ENCODE results near the gene MRPL4.
"Not testable (repeated sequence)": the region's sequence is repeated elsewhere in the genome, so short reads cannot be mapped to it uniquely, and the experiment has no call there.

The MRPL4 gene

DNA sequence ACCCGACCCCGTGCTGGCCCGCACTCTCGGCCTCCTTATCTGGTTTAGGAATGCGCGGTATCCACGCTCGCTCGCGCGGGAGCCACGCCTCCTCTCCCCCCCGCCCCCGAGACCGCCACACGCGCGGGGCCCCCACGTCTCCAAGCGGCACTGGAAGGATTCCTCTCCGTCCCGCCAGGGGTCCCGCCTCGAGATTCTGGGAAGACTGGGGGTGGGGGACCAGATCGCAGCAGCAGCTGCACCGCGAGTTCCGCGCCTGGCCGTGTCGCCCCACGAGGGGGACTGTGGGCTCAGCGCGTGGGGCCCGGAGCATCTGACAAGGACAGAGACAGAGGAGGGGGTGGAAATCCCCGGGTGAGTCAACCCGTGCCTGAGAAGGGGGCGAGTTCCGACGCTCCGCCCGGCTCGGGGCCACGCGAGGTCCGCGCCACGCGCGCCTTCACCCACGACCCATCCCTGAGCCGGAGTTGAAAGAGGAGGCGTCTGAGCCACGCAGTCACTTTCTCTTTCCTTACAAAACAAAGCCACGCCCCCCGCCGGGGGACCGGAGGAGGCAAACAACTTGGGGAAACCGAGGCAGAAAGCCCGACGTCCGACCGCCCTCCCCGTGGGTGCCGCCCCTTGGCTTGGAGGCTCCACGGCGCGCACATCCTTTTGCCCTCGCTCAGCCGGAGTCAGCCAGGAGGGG lies 21.7 kb upstream of the MRPL4 start:
- no peak for DNase-seq (ENCODE audit: low spot score)

DNA sequence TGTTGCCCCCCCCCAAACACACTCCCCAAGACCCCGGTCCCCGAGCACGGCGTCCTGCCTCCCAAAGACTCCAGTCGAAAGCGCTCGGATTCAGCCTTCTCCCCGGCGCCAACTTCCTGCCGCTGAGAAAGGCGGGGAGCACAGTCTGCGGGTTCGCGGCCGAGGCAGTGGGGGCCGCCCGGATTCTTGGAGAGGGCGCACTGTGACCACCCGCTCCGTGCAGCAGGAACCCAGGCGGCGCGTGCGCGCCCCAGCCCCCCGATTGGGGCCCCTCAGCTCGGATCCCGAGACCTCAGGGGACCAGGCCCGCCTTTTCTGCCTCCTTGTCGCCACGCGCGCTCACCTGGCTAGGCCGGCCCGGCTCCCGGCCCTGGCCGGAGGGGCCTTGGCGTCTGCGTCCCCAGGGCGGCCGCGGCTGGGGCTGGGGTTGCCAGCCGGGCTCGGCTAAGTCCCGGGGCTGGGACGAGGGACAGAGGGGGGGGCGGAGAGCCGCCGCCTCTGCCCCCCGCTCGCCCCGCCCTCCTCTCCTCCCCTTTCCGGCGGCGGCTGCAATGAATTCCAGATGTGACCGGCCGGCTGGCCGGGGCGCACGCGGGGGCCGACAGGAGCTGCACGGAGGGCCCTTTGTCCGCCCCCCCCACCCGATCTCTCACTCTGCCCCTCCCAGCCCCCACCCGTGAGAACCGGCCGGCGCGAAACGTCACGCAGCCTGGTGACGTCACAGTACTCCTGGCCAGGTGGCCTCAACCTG lies 21.0 kb upstream of the MRPL4 start, which contains the start of gene S1PR2:
S1PR2 (minus strand) TSS at position 471 of the 751 bp plus-strand sequence. CDS start 6,426 bp downstream, outside the sequence.
- DNase-seq (ENCODE audit: low spot score): no peak

DNA sequence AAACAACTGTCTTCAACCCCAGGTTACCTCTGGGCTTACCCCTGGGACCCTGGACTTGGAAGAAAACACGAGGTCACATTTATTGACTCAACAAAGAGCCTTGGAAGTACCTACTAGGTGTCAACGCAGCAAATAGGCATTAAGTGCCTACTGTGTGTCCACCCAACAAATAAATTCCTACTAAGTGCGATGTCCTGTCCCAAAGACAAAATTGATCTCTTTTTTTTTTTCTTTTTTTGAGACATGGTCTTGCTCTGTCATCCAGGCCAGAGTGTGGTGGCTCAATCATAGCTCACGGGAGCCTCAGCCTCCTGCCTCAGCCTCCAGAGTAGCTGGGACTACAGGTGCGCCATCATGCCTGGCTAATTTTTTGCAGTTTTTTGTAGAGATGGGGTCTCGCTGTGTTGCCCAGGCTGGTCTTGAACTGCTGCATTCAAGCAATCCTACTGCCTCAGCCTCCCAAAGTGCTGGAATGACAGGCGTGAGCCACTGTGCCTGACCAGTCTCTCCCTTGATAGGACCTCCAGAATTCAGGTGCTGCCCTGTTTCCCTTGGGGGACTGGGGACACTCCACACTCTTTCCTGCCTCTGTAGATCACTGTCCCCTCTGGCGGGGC lies 20.3 kb upstream of the MRPL4 start:
- DNase-seq (ENCODE audit: low spot score): no peak

DNA sequence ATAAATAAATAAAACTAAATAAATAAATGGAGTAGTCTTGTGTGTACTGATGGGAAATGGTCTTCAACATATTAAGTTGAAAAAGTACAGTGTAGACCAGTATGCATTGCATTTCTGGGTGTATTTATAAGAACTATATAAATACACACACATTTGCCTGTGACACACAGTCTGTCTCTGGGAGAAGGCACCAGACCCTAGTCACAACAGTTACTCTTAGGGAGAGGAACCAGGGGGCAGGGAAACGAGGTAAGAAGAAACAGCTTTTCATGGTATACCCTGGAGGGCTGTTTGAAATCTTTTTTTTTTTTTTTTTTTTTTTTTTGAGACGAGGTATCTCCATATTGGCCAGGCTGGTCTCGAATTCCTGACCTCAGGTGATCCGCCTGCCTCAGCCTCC lies 18.1 kb upstream of the MRPL4 start:
- DNase-seq (ENCODE audit: low spot score): no peak

DNA sequence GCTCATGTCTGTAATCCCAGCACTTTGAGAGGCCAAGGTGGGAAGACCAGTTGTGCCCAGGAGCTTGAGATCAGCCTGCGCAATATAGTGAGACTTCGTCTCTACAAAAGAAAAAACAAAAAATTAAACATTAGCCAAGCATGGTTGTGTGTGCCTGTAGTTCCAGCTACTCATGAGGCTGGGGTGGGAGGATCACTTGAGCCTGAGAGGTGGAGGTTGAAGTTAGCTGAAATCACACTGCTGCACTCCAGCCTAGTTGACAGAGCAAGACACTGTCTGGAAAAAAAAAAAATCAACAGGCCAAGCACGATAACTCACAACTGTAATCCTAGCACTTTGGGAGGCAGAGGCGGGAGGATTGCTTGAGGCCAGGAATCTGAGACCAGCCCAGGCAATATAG lies 17.0 kb upstream of the MRPL4 start:
- no peak for DNase-seq (ENCODE audit: low spot score)

DNA sequence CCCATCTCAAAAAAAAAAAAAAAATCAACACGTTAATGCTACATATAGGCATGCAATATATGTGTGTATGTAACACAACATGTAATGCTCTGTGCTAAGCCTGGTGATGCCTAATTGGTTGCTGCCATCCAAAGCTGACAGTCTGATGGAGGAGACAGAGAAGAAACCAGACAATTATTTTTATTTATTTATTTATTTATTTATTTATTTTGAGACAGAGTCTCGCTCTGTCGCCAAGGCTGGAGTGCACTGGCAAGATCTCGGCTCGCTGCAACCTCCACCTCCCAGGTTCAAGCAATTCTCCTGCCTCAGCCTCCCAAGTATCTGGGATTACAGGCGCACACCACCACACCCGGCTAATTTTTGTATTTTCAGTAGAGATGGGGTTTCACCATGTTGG lies 16.6 kb upstream of the MRPL4 start:
- not testable (repeated sequence) for DNase-seq (ENCODE audit: low spot score)

DNA sequence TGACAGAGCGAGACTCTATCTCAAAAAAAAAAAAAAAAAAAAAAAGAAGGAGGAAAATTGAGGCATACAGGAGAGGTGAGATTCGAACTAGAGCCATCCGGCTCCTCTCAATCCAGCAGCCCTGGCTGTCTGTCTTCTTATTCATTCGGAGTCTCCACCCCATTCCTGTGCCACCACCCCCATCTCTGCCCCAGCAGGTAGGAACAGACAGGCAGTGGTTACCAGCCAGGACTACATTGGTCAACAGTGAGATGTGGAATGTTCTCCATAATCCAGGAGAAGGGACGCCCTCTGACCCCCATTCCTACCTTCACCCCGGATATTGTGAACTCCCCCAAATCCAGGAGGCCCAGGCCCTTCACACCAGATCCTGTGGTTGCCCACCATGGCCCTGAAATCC lies 14.3 kb upstream of the MRPL4 start:
- DNase-seq (ENCODE audit: low spot score): no peak

DNA sequence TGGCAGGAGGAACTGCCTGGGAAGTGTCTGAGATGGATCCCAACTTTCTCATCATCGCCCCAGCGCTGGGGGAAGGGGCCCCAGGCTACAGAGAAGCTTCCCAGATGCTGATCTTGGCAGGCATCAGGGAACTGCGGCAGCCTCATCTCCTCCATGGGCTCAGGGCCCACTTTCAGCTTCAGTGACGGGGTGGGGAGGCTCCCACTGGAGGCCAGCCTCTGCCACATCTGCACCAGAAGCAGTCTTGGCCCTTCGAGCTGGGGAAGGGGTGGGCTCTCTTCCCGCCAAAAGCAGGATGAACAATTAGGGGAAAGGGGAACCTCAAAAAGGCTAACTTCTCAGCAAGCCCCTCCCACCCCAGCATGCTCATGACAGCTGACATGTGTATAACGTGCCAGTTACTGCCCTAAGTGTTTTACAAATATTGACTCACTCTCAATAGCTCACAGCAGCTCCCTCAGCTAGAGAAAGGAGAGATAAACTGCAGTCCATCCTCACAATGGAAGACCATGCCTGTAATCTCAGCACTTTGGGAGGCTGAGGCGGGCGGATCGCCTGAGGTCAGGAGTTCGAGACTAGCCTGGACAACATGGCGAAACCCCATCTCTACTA lies 13.7 kb upstream of the MRPL4 start:
- no peak for DNase-seq (ENCODE audit: low spot score)

DNA sequence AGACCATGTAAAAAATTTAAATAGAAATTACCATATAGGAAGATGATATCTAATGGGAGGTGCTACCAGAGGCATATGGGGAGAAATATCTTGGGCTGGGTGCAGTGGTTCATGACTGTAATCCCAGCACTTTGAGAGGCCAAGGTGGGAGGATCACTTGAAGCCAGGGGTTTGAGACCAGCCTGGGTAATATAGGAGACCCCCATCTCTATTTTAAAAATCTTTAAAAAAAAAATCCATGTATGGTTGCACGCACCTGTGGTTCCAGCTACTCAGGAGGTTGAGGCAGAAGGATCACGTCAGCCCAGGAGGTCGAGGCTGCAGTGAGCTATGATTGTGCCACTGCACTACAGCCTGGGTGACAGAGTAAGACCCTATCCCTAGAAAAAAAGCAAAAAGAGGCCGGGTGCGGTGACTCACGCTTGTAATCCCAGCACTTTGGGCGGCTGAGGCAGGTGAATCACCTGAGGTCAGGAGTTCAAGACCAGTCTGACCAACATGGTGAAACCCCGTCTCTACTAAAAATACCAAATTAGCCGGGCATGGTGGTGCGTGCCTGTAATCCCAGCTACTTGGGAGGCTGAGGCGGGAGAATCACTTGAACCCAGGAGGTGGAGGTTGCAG lies 10.1 kb upstream of the MRPL4 start:
- DNase-seq (ENCODE audit: low spot score): not testable (repeated sequence)

DNA sequence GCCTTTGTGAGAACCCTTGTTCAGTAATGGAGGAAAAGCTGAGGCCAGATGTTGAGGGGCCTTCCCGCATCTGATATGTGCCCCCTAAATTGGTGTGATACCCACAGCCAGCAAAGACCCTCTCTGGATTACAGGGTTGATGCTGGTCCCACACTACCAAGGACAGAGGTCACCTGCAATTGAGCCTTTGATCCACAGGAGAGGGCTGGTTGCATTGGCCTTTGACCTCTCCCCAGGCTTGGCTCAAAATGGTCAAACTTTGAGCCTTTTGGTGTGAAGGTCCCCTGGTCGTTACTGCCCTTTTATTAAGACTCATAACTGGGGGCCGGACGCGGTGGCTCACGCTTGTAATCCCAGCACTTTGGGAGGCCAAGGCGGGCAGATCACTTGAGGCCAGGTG lies 8.4 kb upstream of the MRPL4 start:
- DNase-seq (ENCODE audit: low spot score): no peak

DNA sequence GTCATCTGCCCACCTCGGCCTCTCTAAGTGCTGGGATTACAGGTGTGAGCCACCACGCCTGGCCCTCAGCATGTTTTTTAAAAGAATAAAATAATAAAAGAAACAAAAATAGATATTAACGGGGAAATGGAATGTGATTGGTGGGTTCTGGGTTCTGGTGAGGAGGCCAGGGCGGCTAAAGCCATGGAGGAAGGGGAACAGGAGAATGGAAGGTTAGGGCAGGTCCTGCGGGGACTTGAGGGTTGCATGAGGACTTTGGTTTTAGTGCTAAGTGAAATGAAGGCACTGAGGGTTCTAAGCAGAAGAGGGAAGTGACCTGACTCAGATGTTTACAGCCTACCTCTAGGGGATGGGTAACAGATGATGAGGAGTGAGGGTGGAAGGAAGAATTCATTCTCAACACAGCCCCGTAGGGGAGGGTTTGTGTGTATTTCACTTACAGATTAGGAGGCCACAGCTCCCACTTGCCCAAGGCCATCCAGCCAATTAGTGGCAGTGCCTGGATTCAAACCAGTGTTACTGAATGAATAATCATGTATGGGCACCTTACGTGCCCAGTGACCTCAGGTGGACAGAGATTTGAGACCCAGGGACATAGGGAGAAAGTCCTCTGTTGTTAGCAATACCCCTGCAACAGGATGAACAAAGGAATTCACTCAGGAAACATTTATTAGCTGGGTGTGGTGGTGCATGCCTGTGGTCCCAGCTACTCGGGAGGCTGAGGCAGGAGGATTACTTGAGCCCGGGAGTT lies 6.7 kb upstream of the MRPL4 start:
- DNase-seq (ENCODE audit: low spot score): no peak

DNA sequence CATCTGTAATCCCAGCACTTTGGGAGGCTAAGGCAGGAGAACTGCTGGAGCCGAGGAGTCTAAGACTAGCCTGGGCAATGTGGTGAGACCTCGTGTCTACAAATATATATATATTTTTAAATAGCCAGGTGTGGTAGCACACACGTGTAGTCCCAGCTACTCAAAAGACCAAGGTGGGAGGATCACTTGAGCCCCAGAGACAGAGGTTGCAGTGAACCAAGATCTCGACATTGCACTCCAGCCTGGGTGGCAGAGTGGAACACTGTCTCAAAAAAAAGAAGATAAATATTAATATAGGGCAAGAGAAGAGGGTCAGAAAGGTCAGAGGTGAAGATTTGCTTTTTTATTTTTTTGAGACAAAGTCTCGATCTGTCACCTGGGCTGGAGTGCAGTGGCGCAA lies 5.5 kb upstream of the MRPL4 start:
- no peak for DNase-seq (ENCODE audit: low spot score)

DNA sequence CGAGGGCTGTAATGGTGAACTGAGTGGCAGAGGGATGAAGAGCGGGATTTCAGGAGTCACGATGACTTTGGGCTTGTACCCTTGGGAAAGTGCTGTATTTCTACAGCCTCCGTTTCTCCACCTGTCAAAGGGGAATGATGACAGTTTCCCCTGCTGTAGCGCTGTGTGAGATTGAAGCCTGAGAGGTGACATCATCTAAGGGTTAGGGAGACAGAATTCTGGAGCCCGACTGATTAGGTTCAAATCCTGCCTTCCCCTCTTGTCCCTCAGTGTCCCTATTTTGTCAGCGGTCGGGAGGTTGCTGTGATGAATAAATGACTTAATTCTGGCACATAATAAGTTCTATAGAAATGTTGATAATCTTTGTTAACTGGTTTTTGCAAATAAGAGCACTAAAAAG lies 693 bp downstream of the MRPL4 start:
- DNase-seq (ENCODE audit: low spot score): no peak

DNA sequence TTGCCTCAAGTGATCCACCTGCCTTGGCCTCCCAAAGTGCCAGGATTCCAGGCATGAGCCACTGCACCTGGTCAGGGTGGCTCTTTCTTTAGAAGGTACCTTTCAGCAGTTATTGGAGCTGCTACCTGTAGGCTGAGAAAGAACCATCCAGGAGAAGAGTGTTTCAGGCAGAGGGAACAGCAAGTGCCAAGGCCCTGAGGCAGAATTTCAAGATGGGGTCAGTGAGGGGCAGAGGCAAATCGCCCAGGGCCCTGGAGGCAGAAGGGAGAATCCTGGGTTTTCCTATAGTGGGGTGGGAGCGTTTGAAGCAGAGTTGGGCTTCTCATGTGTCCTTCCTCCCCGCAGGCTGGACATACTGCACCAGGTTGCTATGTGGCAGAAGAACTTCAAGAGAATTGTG lies 2.2 kb downstream of the MRPL4 start:
- DNase-seq (ENCODE audit: low spot score): no peak

DNA sequence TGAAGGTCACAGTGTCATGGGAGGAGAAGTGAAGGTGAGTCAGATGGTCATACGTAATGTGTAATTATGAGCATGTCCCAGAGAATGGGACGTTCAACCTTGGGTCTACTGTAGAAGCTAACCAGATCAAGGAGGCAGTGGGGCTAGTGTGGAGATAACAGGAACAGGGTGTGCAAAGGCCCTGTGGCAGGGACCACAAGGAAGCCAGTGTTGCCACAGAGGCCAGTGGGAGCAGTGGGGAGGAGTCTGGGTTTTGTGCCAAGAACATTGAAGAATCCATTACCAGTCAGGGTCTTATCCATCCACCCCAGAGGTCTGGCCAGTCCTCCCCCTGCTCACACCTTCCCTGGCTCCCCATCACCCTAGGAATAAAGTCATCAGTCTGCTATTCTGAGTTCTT lies 3.3 kb downstream of the MRPL4 start:
- no peak for DNase-seq (ENCODE audit: low spot score)

DNA sequence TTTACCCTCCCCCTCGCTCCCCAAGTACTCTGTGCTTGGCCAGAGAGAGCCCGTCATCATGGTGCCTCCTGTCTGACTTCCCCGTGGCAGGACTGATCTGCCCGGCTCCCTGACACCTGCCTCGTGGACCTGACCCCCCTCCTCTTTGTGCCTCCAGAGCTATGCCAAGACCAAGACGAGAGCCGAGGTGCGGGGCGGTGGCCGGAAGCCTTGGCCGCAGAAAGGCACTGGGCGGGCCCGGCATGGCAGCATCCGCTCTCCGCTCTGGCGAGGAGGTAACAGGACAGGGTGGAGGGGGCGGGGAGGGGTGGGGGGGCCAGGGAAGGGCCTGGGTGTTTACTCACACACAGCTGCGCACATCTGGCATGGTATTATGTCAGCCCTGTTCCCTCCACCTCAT lies 4.5 kb downstream of the MRPL4 start:
- no peak for DNase-seq (ENCODE audit: low spot score)

DNA sequence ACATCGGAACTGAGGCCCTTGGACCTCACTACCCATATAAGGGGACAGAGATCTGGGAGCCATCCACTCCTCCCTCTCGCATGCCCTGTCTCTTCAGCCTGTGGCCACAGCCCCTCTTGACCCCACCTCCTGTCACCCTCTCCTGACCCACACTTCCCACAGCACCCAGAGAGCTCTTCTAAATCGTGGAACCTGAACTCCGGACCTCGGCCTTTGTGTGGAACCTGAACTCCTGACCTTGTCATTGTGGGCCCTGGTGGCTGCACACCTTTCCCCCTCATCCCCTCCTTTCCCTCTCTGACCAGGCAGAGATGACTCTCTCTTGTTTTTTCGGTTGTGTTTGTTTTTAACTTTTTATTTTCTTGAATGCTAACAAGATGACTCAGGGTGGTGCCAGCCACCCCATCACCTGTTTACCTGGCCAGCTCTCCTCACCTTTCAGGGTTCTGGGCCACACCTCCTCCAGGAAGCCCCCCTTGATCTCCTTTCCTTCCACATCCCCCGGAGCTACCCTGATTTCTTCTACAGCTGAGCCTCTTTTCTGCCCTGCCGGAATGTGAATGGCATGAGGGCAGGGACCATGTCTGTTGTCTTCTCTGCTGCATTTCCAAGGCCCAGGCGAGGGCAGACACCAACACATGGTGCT lies 5.1 kb downstream of the MRPL4 start:
- no peak for DNase-seq (ENCODE audit: low spot score)

DNA sequence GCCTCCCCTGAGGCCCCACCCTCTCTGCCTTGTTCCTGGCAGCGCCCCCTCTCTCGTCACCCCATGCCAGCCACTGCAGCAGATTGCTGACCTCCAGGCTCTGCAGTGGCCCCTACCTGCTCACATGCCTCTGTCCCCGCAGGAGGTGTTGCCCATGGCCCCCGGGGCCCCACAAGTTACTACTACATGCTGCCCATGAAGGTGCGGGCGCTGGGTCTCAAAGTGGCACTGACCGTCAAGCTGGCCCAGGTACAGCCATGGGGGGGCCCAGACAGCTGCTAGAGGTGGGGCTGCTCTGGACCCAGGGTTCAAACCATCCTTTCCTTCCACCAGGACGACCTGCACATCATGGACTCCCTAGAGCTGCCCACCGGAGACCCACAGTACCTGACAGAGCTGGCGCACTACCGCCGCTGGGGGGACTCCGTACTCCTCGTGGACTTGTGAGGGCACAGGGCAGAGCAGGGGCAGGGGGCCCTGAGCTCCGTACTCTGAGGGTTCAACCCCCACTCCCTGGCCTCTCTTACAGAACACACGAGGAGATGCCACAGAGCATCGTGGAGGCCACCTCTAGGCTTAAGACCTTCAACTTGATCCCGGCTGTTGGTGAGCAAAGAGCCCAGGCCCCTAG lies 6.2 kb downstream of the MRPL4 start:
- DNase-seq (ENCODE audit: low spot score): no peak

DNA sequence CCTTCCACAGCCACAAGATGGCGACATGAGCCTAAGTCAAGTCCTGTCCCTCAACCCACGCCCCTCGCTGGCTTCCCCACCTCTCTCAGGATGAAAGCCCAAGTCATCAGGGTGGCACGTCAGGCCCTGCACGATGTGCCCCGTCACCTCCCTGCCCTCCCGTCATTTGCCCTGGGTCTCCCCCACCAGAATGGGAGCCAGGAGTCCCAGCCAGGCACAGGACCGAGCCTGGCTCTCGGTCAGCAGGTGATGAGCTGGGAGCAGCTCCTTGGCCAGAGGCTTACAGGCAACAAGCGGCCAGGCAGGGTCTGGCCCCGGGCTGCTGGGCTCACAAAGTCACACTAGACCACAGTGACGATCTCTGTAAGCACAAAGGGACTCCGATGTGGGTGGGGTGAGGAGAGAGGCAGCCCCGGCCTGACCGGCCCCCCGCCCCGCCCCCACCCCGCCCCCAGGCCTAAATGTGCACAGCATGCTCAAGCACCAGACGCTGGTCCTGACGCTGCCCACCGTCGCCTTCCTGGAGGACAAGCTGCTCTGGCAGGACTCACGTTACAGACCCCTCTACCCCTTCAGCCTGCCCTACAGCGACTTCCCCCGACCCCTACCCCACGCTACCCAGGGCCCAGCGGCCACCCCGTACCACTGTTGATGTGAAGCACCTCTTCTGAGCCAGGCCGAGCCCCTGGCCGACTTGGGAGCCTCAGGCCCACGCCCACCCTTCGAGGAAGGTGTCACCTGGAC lies 7.3 kb downstream of the MRPL4 start:
- DNase-seq (ENCODE audit: low spot score): peak; percentile 69

DNA sequence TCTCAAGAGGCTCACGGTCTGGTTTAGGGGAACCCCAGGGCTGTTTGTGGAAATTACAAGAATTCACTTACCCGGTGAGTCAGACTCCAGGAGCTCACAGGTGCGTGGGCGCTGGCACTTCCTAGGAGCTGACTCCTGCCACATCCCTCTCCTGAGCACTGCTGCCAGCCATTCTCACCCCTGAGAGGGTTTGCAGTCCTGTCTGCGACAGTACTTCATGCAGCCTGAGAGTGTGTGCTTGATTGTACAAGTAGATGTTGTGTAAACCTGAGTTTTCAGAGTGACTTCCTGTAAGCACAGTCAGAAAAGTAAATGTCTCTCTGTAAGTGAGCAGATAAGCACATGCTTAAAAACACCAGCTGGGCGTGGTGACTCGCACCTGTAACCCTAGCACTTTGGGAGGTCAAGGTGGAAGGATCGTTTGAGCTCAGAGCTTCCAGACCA lies 8.1 kb downstream of the MRPL4 start:
- DNase-seq (ENCODE audit: low spot score): no peak
